ENCODE measurements around the gene ERICH6B. TPM values are rescaled to one million over a fixed set of nuclear protein-coding genes. Genes with fewer than 3 reads are reported as not detected.

Gene ERICH6B
- total RNA-seq, 4 donors from 2014 or later, result not detected

DNA sequence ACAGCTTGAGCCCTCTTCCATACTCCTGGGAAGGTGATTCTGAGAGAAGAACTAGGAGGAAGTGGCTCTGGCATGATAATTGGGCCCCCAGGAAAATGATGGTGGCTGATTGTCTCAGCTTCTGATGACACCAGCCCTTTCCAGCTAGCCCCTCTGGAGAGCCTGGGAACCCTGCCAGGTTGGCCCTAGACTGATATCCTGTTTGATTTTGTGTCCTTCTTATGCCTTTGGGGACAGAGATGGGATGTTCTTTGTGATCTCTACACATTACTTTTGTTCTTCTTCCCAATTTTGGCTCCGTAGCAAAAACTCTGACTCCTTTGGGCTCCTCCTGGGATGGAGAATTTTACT is 39.7 kb downstream of the ERICH6B start:
- TF ChIP-seq, protein P1, sequence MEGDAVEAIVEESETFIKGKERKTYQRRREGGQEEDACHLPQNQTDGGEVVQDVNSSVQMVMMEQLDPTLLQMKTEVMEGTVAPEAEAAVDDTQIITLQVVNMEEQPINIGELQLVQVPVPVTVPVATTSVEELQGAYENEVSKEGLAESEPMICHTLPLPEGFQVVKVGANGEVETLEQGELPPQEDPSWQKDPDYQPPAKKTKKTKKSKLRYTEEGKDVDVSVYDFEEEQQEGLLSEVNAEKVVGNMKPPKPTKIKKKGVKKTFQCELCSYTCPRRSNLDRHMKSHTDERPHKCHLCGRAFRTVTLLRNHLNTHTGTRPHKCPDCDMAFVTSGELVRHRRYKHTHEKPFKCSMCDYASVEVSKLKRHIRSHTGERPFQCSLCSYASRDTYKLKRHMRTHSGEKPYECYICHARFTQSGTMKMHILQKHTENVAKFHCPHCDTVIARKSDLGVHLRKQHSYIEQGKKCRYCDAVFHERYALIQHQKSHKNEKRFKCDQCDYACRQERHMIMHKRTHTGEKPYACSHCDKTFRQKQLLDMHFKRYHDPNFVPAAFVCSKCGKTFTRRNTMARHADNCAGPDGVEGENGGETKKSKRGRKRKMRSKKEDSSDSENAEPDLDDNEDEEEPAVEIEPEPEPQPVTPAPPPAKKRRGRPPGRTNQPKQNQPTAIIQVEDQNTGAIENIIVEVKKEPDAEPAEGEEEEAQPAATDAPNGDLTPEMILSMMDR (IDR thresholded peaks at IDR 0.05; ENCODE audit: low read depth), result no peak

DNA sequence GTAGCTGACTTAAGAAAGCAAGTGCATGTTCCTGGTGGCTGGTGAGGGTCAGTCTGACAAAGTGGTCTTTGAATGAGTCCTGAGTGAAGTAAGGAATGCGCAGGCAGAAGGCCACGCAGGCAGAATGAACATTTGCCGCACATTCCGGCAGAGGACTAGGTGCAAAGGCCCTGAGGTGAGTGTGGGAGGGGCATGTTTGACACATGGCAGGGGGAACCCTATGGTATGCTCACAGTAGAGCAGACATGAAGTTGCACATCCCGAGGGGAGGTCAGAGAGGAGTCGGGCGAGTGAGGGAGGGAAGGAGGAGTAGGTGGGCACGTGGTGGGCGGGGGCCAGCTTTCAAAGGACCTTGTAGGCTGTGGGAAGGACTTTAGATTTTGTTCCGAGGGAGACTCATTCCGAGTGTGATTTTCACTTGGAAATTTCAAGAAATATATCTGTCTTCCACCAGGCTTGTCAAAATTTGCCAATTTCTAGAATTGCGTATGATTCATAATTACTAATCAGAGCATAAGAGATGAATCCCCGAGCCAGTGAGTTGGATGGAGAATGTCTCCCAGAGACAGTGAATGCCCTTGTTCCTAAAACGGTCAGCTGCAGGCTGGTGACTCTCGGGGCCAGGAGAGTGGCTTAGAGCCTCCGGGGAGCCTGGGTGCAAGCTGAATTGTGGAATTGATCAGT is 40.3 kb downstream of the ERICH6B start:
- TF ChIP-seq, protein P1 (IDR thresholded peaks at IDR 0.05; ENCODE audit: low read depth), result no peak

DNA sequence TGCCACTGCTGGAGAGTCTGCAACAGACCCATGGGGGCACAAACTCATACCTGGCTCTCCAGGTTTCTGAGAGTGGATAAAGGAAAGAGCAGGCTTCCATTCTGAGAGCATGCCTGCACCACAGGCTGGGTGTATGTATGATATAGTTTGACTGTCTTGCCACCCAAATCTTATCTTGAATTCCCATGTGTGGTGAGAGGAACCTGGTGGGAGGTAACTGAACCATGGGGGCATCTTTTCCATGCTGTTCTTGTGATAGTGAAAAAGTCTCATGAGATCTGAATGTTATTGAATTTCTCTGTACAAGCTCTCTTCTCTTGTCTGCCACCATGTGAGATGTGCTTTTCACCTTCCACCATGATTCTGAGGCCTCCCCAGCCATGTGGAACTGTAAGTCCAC is 50.2 kb downstream of the ERICH6B start:
- TF ChIP-seq, protein P1 (IDR thresholded peaks at IDR 0.05; ENCODE audit: low read depth), result no peak

DNA sequence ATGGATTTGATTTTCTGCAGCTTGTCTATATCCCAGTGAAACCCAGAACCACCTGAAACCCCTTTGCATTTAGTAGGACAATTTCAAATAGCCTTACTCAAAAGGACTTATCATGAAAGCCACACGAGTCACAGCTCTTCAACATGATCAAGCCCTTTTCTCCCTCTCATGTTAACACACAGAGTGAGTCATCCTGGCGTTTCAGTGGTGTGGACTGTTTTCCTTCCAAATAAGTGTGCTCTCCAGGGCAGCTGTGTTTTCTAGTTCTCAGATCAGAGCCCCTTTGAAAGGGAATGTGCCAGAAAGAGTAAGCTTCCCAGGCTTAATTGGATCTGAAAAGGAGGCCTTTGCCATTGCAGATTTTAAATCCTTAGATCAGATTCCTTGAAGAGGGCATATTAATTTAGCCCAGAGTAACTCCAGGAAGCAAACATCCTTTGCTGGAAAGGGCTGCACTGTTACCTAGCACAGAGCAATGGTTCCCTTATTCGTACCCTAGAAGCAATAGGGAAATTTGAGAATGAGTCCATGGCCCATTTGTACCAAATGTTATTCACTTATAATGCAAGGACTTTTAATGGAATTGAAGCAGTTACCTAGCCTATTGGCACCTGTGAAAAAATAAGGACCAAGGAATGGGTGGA is 51.3 kb downstream of the ERICH6B start:
- TF ChIP-seq, protein P1 (IDR thresholded peaks at IDR 0.05; ENCODE audit: low read depth), result no peak

DNA sequence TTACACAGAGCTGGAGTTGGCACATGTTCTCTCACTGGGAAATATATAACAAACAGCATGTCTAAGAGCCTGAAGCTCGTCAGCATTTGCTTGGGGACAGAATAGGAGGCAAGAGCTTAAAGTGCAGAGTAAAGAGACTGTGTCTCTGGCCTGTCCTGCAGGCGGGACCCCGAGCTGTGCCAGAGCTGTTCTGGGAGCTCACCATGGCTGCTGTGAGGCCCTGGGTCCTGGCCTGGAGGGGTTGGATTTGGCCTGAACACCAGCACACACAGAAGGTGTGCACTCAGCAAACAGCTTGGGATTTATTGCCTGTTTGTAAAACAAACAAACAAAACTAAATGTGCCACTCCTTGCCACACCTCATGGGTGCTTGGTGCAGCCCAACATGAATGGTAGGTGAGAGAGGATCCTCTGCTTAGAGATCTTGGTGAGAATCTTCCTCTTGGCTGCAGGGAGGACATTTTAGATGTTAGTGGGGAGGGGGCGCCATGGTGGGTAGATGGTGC is 60.9 kb downstream of the ERICH6B start:
- TF ChIP-seq, protein P1 (IDR thresholded peaks at IDR 0.05; ENCODE audit: low read depth), result no peak

DNA sequence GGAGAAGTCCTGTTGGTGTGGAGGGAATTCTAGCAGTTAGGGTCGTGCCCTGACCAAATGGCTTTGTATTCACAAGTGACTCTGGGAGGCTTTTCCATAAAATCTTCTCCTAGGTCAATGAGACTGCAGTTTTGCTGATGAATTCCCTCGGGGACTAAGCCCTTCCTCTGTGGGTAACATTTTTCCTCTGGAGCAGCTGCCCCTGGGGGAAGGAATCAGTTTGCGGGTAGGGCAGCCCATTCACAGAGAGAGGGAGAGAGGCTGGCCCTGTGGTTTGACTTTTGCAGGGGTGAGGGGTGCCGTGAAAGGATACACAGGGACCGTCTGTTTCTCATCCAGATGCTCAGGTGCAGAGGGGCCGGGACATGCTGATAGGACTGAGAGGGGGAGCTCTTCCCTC is 67.3 kb downstream of the ERICH6B start:
- TF ChIP-seq, protein P1 (IDR thresholded peaks at IDR 0.05; ENCODE audit: low read depth), result no peak

DNA sequence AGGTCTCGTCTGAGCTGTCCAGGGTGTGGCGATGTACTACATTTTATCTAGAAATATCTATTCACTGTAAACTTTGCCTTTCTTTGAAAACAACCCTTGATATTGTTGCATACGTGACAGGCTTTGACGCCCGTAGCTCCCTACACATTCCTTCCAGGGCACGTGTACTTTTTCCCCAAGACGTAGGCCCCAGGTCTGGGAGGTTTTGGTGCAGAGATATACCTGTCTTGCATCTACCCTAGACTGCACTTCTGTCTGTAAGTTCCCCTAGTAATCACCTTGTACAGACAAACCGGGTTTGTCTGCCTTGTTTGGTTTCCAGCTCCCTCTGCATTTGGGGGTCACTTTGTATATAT is 69.2 kb downstream of the ERICH6B start:
- TF ChIP-seq, protein P1 (IDR thresholded peaks at IDR 0.05; ENCODE audit: low read depth), result no peak

Data from subcutaneous adipose tissue (tissue), 4 donors.